GM10266 (cell line): ENCODE data around the gene GPR161.

Source experiments
- DNase-seq: peaks from one replicate; pipeline ENCODE4 v3.0.0; 2012; ENCODE audit errors: extremely low spot score
- TF ChIP-seq, protein P1 (sequence below): IDR thresholded peaks from 2 replicates; pipeline ENCODE4 v1.5.1; 2012; ENCODE audit warnings: mild to moderate bottlenecking, low read depth; ENCODE audit not compliant: control insufficient read depth, insufficient read depth; ENCODE audit errors: missing control alignments

GPR161 gene

DNA sequence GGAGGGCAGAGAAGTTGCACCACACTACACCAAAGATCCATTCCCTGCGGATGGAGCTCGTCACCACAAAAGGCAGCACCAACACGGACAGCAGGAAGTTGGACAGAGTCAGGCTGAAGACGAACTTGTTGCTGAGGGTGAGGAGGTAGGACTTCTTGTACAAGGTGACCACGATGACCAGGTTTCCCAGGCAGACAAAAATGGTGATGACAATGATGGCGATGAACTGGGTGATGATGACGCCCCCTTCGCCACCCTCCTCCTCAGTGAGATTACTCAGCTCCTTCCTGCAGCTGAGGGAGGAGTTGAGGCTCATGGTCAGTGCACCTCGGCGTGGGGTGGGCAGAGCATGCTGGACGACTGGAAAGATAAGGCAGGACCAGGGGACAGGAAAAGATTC lies 32.2 kb downstream of the GPR161 start:
- TF ChIP-seq, protein P1, sequence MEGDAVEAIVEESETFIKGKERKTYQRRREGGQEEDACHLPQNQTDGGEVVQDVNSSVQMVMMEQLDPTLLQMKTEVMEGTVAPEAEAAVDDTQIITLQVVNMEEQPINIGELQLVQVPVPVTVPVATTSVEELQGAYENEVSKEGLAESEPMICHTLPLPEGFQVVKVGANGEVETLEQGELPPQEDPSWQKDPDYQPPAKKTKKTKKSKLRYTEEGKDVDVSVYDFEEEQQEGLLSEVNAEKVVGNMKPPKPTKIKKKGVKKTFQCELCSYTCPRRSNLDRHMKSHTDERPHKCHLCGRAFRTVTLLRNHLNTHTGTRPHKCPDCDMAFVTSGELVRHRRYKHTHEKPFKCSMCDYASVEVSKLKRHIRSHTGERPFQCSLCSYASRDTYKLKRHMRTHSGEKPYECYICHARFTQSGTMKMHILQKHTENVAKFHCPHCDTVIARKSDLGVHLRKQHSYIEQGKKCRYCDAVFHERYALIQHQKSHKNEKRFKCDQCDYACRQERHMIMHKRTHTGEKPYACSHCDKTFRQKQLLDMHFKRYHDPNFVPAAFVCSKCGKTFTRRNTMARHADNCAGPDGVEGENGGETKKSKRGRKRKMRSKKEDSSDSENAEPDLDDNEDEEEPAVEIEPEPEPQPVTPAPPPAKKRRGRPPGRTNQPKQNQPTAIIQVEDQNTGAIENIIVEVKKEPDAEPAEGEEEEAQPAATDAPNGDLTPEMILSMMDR: no peak

DNA sequence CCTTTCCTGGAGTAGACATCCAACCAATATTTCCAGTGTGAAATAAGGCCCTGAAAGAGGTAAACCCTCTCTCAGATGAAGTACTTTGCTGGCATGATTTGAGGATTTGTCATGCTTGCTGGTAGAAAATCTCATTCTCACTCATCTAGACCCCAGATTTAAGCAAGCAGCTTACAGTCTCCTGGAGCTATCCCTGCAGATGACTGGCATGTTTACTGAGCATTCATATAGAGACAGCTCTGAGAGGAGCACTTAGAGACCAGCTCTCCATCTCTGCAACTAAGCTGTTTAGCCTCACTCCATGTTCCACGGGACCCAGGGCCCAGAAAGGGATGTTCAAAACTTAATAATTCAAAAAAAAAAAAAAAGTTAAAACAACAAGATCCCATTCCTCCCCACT lies 34.2 kb downstream of the GPR161 start:
- no peak for DNase-seq
- TF ChIP-seq, protein P1: no peak

More for the DNA sequence above, 32.2 kb downstream of the GPR161 start:
- DNase-seq: no peak

DNA sequence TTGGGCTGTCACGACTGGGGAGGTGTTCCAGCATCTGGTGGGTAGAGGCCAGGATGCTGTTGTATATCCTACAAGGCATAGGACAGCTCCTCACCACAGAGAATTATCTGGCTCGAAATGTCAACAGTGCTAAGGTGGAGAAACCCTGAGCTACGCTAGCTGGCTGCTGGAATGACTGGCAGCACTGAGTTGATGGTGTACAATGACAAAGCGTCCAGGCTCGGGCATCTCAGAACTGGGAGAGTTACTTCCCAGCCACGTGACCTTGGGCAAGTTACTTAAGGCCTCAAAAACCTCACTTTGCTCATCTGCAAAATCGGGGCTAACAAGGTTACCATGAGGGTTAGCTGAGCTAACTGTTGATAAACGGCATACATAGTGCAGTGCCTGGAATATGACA lies 35.4 kb downstream of the GPR161 start:
- DNase-seq: no peak
- TF ChIP-seq, protein P1: no peak

DNA sequence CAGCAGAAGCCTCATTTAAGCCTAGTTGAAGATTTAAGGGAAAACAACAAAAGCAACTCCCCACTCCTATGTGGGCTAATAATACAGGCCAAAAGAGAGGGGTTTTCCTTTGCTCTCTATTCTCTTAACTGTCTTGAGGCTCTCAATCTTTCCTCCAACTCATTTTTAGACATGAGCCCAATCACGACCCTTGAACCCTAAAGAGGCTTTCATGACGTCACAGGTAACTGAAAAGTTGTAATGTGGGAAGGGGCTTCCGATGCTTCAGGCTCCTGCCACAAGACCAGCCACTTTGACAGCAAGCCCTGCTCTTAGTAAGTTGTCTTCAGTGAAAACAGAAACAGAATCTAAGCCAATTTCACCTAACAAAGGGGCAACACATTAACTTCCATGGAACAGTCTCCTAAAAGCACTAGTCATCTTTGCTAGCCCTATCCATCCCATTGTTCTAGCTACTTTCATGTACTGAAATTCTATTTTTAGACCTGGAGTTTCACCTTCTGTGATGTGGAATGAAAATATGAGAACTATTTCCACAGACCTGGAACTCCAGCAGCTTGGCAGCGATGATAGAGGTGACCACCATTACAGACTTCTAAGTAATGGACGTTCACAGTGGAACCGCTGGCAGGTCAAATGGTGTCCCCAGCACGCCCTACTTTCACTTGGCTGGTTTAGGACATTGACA lies 36.3 kb downstream of the GPR161 start:
- TF ChIP-seq, protein P1: no peak

GRCh38 chr1:168099337-168099801 lies 37.4 kb downstream of the GPR161 start:
- no peak for DNase-seq
- TF ChIP-seq, protein P1: no peak

More for the DNA sequence above, 36.3 kb downstream of the GPR161 start:
- DNase-seq: no peak

- TF ChIP-seq, protein P1: no peak
- no peak for DNase-seq
These were observed 38.0 kb downstream of the GPR161 start for GRCh38 chr1:168098534-168099320.

- no peak for DNase-seq
- TF ChIP-seq, protein P1: no peak
These were observed 38.7 kb downstream of the GPR161 start for GRCh38 chr1:168097921-168098528.
